GM18520 (cell line): ENCODE data around the gene TBXAS1.

ENCODE experiments used
- ATAC-seq: cut with Tn5 transposase; IDR thresholded peaks from one replicate; pipeline ENCODE4 v1.9.1; 2021; ENCODE audit not compliant: unreplicated experiment

Gene TBXAS1

GRCh38 chr7:139974179-139974811, 145.2 kb downstream of the TBXAS1 start:
- ATAC-seq = no peak

GRCh38 chr7:139976055-139976837, 147.2 kb downstream of the TBXAS1 start:
- ATAC-seq = no peak

- ATAC-seq = no peak
Observed at GRCh38 chr7:139976838-139977656, 148.0 kb downstream of the TBXAS1 start.

GRCh38 chr7:139981511-139981895, 152.4 kb downstream of the TBXAS1 start:
- no peak for ATAC-seq

GRCh38 chr7:139982927-139983920, 154.2 kb downstream of the TBXAS1 start:
- no peak for ATAC-seq

GRCh38 chr7:139984642-139985539, 155.8 kb downstream of the TBXAS1 start:
- ATAC-seq = no peak

GRCh38 chr7:139985811-139986210, 156.7 kb downstream of the TBXAS1 start:
- ATAC-seq = no peak

GRCh38 chr7:139987691-139988516, 158.8 kb downstream of the TBXAS1 start:
- ATAC-seq = no peak

GRCh38 chr7:139989366-139990141, 160.5 kb downstream of the TBXAS1 start:
- ATAC-seq = no peak

GRCh38 chr7:139990142-139990535, 161.1 kb downstream of the TBXAS1 start:
- ATAC-seq = no peak

- ATAC-seq = no peak
Observed at GRCh38 chr7:139990571-139991268, 161.7 kb downstream of the TBXAS1 start.

GRCh38 chr7:139991269-139991666, 162.2 kb downstream of the TBXAS1 start:
- no peak for ATAC-seq

GRCh38 chr7:139991911-139992310, 162.8 kb downstream of the TBXAS1 start:
- no peak for ATAC-seq

- ATAC-seq = no peak
Observed at GRCh38 chr7:139992353-139993044, 163.4 kb downstream of the TBXAS1 start.

GRCh38 chr7:139993169-139993568, 164.1 kb downstream of the TBXAS1 start:
- no peak for ATAC-seq

- no peak for ATAC-seq
Observed at GRCh38 chr7:139993592-139993991, 164.5 kb downstream of the TBXAS1 start.

- ATAC-seq = no peak
Observed at GRCh38 chr7:139994356-139994755, 165.3 kb downstream of the TBXAS1 start.
